Measurements from ENCODE around the gene POLL. TPM values are rescaled to one million over a fixed set of nuclear protein-coding genes. Genes with fewer than 3 reads are reported as not detected.

POLL gene
- total RNA-seq, 1 donor from 2014 or later, result 8.3 TPM

GRCh38 chr10:101560298-101561067 lies 27.6 kb downstream of the POLL start:
- DNase-seq, result no peak

- DNase-seq, result no peak
These were observed 28.3 kb downstream of the POLL start for GRCh38 chr10:101559596-101560297.

- DNase-seq, result no peak
These were observed 29.1 kb downstream of the POLL start for GRCh38 chr10:101558671-101559595.

DNA sequence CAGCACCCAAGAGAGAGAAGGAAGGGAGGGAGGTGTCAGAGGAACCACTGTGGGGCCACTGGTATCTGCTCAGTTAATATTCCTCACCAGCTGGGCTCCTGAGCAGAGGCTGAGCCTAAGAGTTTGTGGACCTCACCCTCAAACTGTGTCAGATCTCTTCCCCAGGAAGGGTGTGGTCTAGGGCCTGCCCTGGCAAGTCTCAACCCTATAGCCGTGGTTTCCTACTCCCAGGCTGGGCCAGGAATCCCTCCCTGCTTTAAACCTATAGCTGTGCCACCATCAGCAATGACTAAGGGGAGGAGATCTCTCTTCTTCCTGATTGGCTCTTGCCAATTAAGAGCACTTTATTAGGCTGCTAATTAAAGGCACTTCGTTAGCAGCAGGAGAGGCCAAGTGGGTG lies 29.9 kb downstream of the POLL start:
- no peak for DNase-seq

- no peak for DNase-seq
These were observed 30.5 kb downstream of the POLL start for GRCh38 chr10:101557541-101557940.

DNA sequence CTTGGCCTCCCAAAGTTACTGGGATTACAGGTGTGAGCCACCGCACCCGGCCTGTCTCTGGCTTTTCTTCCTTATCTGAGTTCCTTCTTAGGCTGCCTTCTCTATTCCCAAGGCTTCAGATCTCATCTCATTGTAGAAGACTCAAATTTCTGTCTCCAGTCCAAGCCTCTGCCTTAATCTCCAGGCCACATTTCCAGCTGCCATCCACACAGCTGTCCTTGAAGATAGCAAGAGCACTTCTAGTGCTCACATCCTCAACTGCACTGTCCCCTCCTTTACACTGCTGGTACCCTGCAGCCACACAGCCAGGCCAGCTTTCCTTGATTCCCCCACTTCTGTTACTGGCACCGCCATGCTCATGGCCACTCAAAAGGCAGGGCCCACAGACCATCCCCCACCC lies 35.6 kb downstream of the POLL start:
- no peak for DNase-seq

DNA sequence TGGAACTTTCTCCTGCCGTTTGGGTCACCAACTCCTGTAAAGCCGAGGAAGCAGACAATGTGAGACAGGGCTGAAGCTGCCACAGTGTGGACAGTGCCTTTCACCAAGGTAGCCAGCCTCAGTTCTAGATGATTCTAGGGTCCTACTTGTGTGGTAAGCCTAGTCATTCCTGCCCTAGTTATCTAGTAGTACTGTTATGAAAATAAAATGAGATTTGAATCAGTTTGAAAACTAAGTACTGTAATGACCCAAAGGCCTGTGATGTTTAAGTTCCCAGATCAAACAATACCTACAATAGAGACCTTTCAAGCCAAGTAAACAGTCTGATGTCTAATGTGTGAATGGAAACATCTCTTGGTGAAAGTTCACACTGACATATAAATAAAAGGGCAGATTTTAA lies 37.1 kb downstream of the POLL start:
- DNase-seq, result no peak

DNA sequence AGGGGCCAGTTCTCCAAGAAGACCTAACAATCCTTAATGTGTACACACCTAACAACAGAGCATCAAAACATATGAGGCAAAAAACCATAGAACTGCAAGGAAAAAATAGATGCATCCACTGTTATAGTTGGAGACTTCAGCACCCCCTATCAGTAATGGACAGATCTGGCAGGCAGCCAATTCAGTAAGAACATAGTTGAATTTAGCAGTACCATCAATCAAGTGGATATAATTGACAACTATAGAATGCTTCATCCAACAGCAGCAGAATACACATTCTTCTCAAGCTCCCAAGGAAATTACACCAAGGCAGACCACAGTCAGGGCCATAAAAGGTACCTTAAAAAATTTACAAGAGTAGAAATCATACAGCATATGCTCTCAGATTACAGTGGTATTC lies 42.2 kb downstream of the POLL start:
- no peak for DNase-seq

- DNase-seq, result no peak
These were observed 49.6 kb downstream of the POLL start for GRCh38 chr10:101538446-101538845.

- DNase-seq, result no peak
These were observed 51.3 kb downstream of the POLL start for GRCh38 chr10:101536800-101537199.

GRCh38 chr10:101535949-101536348 lies 52.1 kb downstream of the POLL start:
- no peak for DNase-seq

DNA sequence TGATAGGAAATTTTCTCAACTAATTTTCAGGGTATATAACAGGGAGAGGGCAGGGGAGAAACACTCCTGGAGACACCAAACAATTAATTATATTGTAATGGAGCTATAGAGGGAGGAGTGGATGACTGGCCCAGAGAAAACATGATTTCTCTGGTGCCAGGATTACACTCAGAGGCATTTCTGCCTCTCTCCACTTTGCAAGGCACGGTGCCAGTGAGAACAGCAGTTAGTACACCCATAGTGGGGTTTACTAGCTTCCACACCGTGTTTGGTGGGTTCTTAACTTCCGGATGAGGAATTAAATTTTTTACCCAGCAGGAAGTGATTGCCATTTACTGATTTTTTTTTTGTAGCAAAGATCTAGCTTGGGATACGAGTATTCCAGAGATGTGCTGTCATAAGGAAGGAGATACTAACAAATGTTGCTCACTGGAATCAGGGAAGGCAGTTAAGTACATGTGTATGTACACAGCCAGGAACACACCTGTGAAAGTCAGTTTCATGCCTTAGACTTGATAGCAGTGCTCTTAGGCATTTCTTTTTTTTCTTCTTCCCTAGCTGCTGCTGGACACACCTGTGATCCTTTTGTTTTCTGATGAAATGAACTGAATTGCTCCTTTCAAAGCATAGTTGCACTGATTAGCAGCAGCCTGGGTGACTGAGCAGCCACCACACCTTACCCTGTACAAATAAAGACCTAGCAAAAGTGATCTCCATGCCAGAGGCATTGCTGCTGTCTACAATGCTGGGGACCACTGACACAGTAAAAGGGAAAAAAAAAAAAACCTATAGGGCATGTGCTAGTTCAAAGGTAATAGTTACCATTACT lies 58.1 kb downstream of the POLL start:
- DNase-seq, result no peak

- no peak for DNase-seq
These were observed 58.9 kb downstream of the POLL start for GRCh38 chr10:101529207-101529606.

Small RNA genes within 50 kb of the gene (small RNA-seq; reads per million reads assigned to genes)
- gene MIR3158-1 (not detected), gene RNU6-1165P (not detected)

Other genes starting within 250 kb of the POLL start
- gene BTRC, start 234.1 kb downstream of the POLL start, total RNA-seq, result 29.9 TPM
- 12.5 TPM for gene DPCD, start 64 bp upstream of the POLL start, total RNA-seq
- gene FBXW4, start 106.9 kb upstream of the POLL start, total RNA-seq, result 68.3 TPM
- gene FGF8, start 187.9 kb upstream of the POLL start, total RNA-seq, result not detected
- 35.2 TPM for gene NPM3, start 195.2 kb upstream of the POLL start, total RNA-seq
- 349 TPM for gene OGA, start 230.2 kb upstream of the POLL start, total RNA-seq

Data from occipital lobe (tissue), 3 donors.